Endodermal cell (in vitro differentiated cells): Measurements from ENCODE around the gene SLC25A28. TPM values are rescaled to one million over a fixed set of nuclear protein-coding genes. Genes with fewer than 3 reads are reported as not detected.

Experiments used
- DNase-seq: peaks from one replicate; pipeline ENCODE4 v3.0.0-alpha.2; 2017
- H3K27ac ChIP-seq: 2 replicates; pipeline ENCODE4 v1.5.1; 2013; ENCODE audit warnings: mild to moderate bottlenecking, low read depth, low read length, moderate library complexity
- H3K27me3 ChIP-seq: 2 replicates; pipeline ENCODE4 v1.6.1; 2013; ENCODE audit warnings: mild to moderate bottlenecking, low read length, moderate library complexity; ENCODE audit not compliant: insufficient read depth, control insufficient read depth, poor library complexity, severe bottlenecking
- H3K36me3 ChIP-seq: 2 replicates; pipeline ENCODE4 v1.7.0; 2013; ENCODE audit warnings: mild to moderate bottlenecking, low read length, moderate library complexity; ENCODE audit not compliant: control insufficient read depth, insufficient read depth
- H3K4me1 ChIP-seq: one replicate; pipeline ENCODE4 v1.7.0; 2013; ENCODE audit warnings: low read length; ENCODE audit not compliant: control insufficient read depth, insufficient read depth
- H3K4me3 ChIP-seq: 2 replicates; pipeline ENCODE4 v1.5.1; 2013; ENCODE audit warnings: mild to moderate bottlenecking, low read length, moderate library complexity
- H3K9ac ChIP-seq: 2 replicates; pipeline ENCODE4 v1.6.1; 2013; ENCODE audit warnings: mild to moderate bottlenecking, low read length, moderate library complexity; ENCODE audit not compliant: poor library complexity, severe bottlenecking; ENCODE audit errors: extremely low read depth
- H3K9me3 ChIP-seq: 2 replicates; pipeline ENCODE4 v1.6.1; 2013; ENCODE audit warnings: mild to moderate bottlenecking, low read length, moderate library complexity; ENCODE audit not compliant: control insufficient read depth
- H3K27ac Mint-ChIP-seq: 2 replicates; pipeline ENCODE4 v1.8.0; 2020; ENCODE audit warnings: mixed read lengths
- H3K27me3 Mint-ChIP-seq: 2 replicates; pipeline ENCODE4 v1.8.0; 2021; ENCODE audit warnings: mild to moderate bottlenecking, mixed read lengths; ENCODE audit not compliant: insufficient read depth
- H3K36me3 Mint-ChIP-seq: 2 replicates; pipeline ENCODE4 v1.8.0; 2020; ENCODE audit warnings: low read depth, mixed read lengths
- H3K4me1 Mint-ChIP-seq: 2 replicates; pipeline ENCODE4 v1.8.0; 2020; ENCODE audit warnings: mixed read lengths
- H3K4me3 Mint-ChIP-seq: 2 replicates; pipeline ENCODE4 v1.8.0; 2020; ENCODE audit warnings: mild to moderate bottlenecking, moderate library complexity, mixed read lengths
- H3K9me3 Mint-ChIP-seq: 2 replicates; pipeline ENCODE4 v1.8.0; 2020; ENCODE audit warnings: mild to moderate bottlenecking, mixed read lengths
- CTCF ChIP-seq: fragments of 200-600 bp; sonication (generic); conservative IDR thresholded peaks from 2 replicates; pipeline ENCODE4 v1.5.0; 2021; ENCODE audit warnings: antibody characterized with exemption, mild to moderate bottlenecking
- WGBS, 2 experiments: methylation state at CpG; one replicate each; pipeline versions ENCODE4 v1.1.5 to v1.1.7; 2013; ENCODE audit warnings: missing lambda C conversion rate in 2 of 2, mixed read lengths in 1 of 2; ENCODE audit not compliant: insufficient coverage in 1 of 2, insufficient read length in 1 of 2; 5-methylcytosine and 5-hydroxymethylcytosine counted together
- total RNA-seq, 2 donors: library from RNA; stranded (reverse); fragmentation: NEBNext Ultra II Directional in 1 of 2; extraction: Animal tissue kit (Norgen Biotek cat#: 25700) in 1 of 2; gene quantifications; 2 replicates in 1 of 2; 3 replicates in 1 of 2; pipeline ENCODE4 v1.2.1, GENCODE V29; 2021

The SLC25A28 gene
- total RNA-seq, 2 donors from 2014 or later = 20.4 to 30.0 TPM

DNA sequence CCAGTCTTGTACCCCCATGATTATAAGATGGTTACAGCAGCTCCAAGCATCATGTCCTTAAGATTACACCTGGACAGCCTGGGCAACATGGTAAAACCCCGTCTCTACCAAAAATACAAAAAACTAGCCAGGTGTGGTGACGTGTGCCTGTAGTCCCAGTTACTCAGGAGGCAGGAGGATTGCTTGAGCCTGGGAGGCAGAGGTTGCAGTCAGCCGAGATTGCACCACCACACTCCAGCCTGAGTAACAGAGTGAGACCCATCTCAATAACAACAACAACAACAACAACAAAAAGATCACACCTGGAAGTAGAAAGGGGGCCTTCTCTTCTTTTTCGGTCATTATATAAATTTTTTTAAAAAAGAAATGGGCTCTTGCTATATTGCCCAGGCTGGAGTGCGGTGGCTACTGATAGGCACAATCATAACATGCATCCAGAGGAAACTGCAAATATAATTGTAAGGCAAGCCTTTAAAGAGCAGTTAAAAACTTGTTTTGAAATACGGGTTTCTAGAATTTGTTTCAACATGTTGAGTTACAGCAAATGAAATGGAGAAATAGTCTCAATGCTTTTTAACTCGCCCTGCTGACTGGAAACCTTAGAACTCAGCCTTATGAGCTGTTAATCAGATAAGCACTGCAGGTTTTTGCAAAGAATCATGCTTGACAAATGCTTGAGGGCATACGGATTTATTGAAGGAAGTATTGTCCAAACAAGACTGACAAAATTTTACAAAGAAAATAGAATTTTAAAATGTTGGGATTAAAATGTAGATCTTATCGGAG is 34.3 kb upstream of the SLC25A28 start:
- Histone ChIP-seq H3K27ac (no peak overlapping the region), H3K9ac (no peak overlapping the region), H3K27me3 (peaks cover 27% of the 10 kb centered on the region), H3K4me1 (no peaks in the 10 kb centered on the region), H3K4me3 (no peak overlapping the region), H3K36me3 (no peaks in the 10 kb centered on the region), H3K9me3 (no peaks in the 10 kb centered on the region)
- no peaks in the 10 kb centered on the region for H3K4me1 Mint-ChIP-seq
- no peak overlapping the region for H3K27ac Mint-ChIP-seq
- no peak for DNase-seq
- H3K27me3 Mint-ChIP-seq = peaks cover 47% of the 10 kb centered on the region
- TF ChIP-seq CTCF = no peak
- H3K4me3 Mint-ChIP-seq = no peak overlapping the region
- H3K9me3 Mint-ChIP-seq = no peaks in the 10 kb centered on the region
- 91 to 92% methylated on average over 5 to 9 of the region's 9 CpGs for WGBS, 2 experiments
- no peaks in the 10 kb centered on the region for H3K36me3 Mint-ChIP-seq

- Mint-ChIP-seq H3K4me1 (no peaks in the 10 kb centered on the region), H3K9me3 (peaks cover 1% of the 10 kb centered on the region), H3K36me3 (no peaks in the 10 kb centered on the region), H3K27ac (no peak overlapping the region), H3K27me3 (peaks cover 49% of the 10 kb centered on the region), H3K4me3 (no peak overlapping the region)
- WGBS, 2 experiments = 83 to 88% methylated on average over 2 to 4 of the region's 4 CpGs
- Histone ChIP-seq H3K4me3 (no peak overlapping the region), H3K9me3 (no peaks in the 10 kb centered on the region), H3K4me1 (no peaks in the 10 kb centered on the region), H3K9ac (no peak overlapping the region), H3K27ac (no peak overlapping the region), H3K27me3 (peaks cover 18% of the 10 kb centered on the region), H3K36me3 (no peaks in the 10 kb centered on the region)
- TF ChIP-seq CTCF = no peak
- DNase-seq = no peak
These were observed 32.7 kb upstream of the SLC25A28 start for GRCh38 chr10:99652800-99653390.

DNA sequence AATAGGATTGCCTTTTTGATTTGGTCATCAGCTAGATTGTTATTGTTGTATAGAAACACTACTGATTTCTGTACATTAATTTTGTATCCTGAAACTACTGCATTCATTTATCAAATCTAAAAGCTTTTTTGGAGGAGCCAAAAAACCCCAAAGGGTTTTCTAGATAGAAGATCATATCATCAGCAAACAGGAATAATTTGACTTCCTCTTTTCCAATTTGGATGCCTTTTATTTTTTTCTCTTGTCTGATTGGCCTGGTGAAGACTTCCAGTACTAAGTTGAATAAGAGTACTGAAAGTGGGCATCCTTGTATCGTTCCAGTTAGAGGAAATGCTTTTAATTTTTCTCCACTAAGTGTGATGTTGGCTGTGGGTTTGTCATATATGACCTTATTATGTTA is 28.5 kb upstream of the SLC25A28 start:
- no peaks in the 10 kb centered on the region for H3K4me1 ChIP-seq
- no peak for DNase-seq
- Mint-ChIP-seq H3K4me1 (no peaks in the 10 kb centered on the region), H3K9me3 (peaks cover 32% of the 10 kb centered on the region), H3K27ac (no peak overlapping the region), H3K36me3 (no peaks in the 10 kb centered on the region), H3K4me3 (no peak overlapping the region), H3K27me3 (peaks cover 56% of the 10 kb centered on the region)
- no peak overlapping the region for H3K9ac ChIP-seq
- no peak for TF ChIP-seq CTCF
- H3K27ac ChIP-seq = no peak overlapping the region
- no peaks in the 10 kb centered on the region for H3K36me3 ChIP-seq
- no peaks in the 10 kb centered on the region for H3K27me3 ChIP-seq
- no peak overlapping the region for H3K4me3 ChIP-seq
- H3K9me3 ChIP-seq = peaks cover 10% of the 10 kb centered on the region
- 0% methylated on average over 1 of the region's 1 CpG; no CpG with 5 or more reads in 1 of the 2 experiments for WGBS, 2 experiments
